Right atrium auricular region (tissue), 2 donors: ENCODE measurements around the gene SCAND1. TPM values are rescaled to one million over a fixed set of nuclear protein-coding genes. Genes with fewer than 3 reads are reported as not detected.

Experiments
- DNase-seq: peaks from one replicate; pipeline ENCODE4 v3.0.0-alpha.2; 2019; ENCODE audit warnings: low spot score
- H3K27ac ChIP-seq, 2 donors: fragments of 200-600 bp; sonication (generic); 1 replicate in 1 of 2; 2 replicates in 1 of 2; pipeline ENCODE4 v1.5.1; 2016 to 2019
- H3K27me3 ChIP-seq, 2 donors: fragments of 200-600 bp; sonication (generic); one replicate each; pipeline versions ENCODE4 v1.5.1 to v1.6.0; 2017 to 2019
- H3K36me3 ChIP-seq: fragments of 200-600 bp; sonication (generic); one replicate; pipeline ENCODE4 v1.5.1; 2016
- H3K4me1 ChIP-seq, 2 donors: fragments of 200-600 bp; sonication (generic); one replicate each; pipeline versions ENCODE4 v1.5.1 to v1.6.0; 2017 to 2019
- H3K4me3 ChIP-seq, 2 donors: fragments of 200-600 bp; sonication (generic); 1 replicate in 1 of 2; 2 replicates in 1 of 2; pipeline ENCODE4 v1.5.1; 2017 to 2019; ENCODE audit warnings: mild to moderate bottlenecking in 1 of 2, moderate library complexity in 1 of 2
- H3K9me3 ChIP-seq, 2 donors: fragments of 200-600 bp; sonication (generic); one replicate each; pipeline ENCODE4 v1.5.1; 2019
- total RNA-seq, 2 donors: library from RNA; depleted of rRNA; stranded (reverse); fragments of >200 nt; gene quantifications; one replicate each; pipeline ENCODE4 v1.1.0, GENCODE V29; 2016
- TF ChIP-seq, protein P1 (sequence below), 2 donors: fragments of 200-600 bp; sonication (generic); IDR thresholded peaks; one replicate each; pipeline ENCODE4 v1.5.1; 2019; ENCODE audit warnings: antibody characterized with exemption in 2 of 2

The SCAND1 gene
- total RNA-seq, 2 donors from 2014 or later, result 64.0 to 91.2 TPM

DNA sequence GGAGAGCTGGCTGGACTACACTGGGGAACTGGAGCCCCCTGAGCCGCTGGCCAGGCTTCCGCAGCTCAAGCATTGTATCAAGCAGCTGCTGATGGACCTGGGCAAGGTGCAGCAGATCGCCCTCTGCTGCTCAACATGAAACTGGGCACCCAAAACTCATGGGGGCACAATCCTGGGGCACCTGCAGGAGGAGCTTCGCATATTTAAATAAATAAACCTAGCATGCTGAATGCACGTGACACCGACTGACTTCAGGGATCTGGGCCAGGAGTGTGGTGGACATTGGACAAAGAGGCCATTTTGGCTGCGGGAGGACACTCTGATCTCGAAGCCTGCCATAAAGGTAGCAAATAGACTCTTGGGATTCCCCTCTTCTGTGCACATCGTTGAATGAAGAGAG is 6.8 kb downstream of the SCAND1 start:
- no peak for DNase-seq
- H3K9me3 ChIP-seq, result no peaks in the 10 kb centered on the region
- H3K36me3 ChIP-seq, result no peaks in the 10 kb centered on the region
- H3K4me1 ChIP-seq, result peaks cover 0 to 6% of the 10 kb centered on the region in 2 donors
- no peaks in the 10 kb centered on the region for H3K27me3 ChIP-seq
- H3K4me3 ChIP-seq, result no peak overlapping the region
- TF ChIP-seq, protein P1, sequence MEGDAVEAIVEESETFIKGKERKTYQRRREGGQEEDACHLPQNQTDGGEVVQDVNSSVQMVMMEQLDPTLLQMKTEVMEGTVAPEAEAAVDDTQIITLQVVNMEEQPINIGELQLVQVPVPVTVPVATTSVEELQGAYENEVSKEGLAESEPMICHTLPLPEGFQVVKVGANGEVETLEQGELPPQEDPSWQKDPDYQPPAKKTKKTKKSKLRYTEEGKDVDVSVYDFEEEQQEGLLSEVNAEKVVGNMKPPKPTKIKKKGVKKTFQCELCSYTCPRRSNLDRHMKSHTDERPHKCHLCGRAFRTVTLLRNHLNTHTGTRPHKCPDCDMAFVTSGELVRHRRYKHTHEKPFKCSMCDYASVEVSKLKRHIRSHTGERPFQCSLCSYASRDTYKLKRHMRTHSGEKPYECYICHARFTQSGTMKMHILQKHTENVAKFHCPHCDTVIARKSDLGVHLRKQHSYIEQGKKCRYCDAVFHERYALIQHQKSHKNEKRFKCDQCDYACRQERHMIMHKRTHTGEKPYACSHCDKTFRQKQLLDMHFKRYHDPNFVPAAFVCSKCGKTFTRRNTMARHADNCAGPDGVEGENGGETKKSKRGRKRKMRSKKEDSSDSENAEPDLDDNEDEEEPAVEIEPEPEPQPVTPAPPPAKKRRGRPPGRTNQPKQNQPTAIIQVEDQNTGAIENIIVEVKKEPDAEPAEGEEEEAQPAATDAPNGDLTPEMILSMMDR (IDR thresholded peaks at IDR 0.05), result peak in 1 of 2 donors; percentile 27
- H3K27ac ChIP-seq, result no peak overlapping the region

DNA sequence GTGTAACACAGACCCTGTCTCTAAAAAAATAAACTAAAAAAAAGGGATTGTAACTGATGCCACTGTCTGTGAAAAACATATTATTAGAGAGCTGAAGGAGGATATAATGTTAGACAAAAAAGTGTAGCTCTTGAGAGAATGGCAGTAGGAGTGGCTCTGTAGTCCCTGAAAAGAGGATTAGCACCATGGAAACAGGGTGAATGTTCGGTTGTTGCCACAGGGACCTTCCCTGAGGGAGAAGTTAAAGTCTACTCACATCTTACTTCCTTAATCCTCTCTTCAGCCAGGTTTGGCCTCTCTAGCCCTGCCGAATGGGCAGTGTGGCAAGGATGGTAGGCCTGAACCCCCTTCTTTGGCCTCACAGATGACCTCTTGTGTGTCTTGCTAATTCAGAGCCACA is 12.1 kb downstream of the SCAND1 start:
- H3K27me3 ChIP-seq, result no peaks in the 10 kb centered on the region
- no peaks in the 10 kb centered on the region for H3K9me3 ChIP-seq
- no peaks in the 10 kb centered on the region for H3K4me1 ChIP-seq
- no peak overlapping the region for H3K27ac ChIP-seq
- peaks cover 40% of the 10 kb centered on the region for H3K36me3 ChIP-seq
- TF ChIP-seq, protein P1 (IDR thresholded peaks at IDR 0.05), result no peak
- DNase-seq, result no peak
- H3K4me3 ChIP-seq, result no peak overlapping the region

DNA sequence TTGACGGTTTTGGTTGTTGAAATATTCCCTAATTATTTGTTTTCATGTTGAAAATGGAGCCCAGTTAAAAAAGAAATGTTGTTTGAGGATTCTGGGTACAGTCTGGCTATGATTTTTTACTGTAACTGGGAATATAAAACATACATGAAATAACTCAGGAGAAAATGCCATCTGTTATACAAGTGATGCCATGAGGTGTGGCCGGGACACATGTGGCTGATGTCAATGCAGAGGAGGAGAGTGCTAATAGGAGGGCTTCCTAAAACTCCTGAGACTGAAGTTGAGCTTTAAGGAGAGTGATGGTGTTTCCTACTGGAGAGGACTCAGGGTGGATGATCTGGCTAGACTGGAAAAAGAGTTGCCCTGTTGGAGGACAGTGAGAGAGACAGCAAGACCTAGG is 12.7 kb downstream of the SCAND1 start:
- no peak overlapping the region for H3K4me3 ChIP-seq
- peaks cover 43% of the 10 kb centered on the region for H3K36me3 ChIP-seq
- no peak for DNase-seq
- H3K9me3 ChIP-seq, result no peaks in the 10 kb centered on the region
- H3K4me1 ChIP-seq, result no peaks in the 10 kb centered on the region
- TF ChIP-seq, protein P1 (IDR thresholded peaks at IDR 0.05), result no peak
- no peak overlapping the region for H3K27ac ChIP-seq
- H3K27me3 ChIP-seq, result no peaks in the 10 kb centered on the region

DNA sequence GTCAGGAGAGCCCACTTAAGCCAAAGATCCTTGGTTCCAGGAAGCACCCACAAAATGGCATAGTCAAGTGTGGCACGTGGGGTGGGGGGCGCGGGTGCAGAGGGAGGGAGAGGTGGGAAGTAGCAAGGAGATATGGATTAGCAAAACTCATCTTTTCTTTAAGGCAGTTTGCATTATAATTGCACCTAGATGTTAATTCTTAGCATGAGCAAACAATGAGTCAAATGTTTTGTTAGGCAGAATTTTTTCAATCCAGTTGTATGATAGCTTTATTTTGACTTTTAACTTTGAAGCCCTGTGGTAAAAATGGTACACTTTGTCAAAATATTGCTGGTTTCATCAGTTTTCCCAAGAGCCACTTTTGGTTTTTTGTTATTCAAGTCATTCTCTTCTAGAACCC is 15.0 kb downstream of the SCAND1 start:
- Histone ChIP-seq H3K4me1 (no peaks in the 10 kb centered on the region), H3K36me3 (peaks cover 51% of the 10 kb centered on the region), H3K4me3 (no peak overlapping the region), H3K27me3 (no peaks in the 10 kb centered on the region), H3K27ac (no peak overlapping the region), H3K9me3 (no peaks in the 10 kb centered on the region)
- TF ChIP-seq, protein P1 (IDR thresholded peaks at IDR 0.05), result no peak
- DNase-seq, result no peak

DNA sequence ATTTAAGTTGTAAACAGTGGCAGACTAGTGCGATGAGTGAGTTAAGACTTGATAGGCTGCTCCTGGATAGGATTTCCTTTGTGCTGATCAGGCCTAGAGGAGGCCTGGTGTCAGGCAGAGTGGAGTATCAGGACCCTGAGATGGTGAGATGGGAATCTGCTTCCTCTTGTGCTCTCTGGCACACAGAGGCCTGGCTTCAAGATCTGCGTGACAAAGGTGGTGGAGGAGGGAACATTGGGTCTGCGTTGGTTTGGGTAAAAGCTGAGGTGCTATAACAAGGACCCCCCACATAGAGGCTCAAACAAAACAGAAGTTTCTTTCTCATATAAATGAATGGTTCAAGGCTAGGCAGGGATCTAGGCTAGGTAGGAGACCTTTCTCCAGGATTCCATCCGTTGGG is 20.3 kb downstream of the SCAND1 start:
- H3K36me3 ChIP-seq, result peaks cover 52% of the 10 kb centered on the region
- H3K9me3 ChIP-seq, result no peaks in the 10 kb centered on the region
- no peak overlapping the region for H3K27ac ChIP-seq
- no peaks in the 10 kb centered on the region for H3K27me3 ChIP-seq
- TF ChIP-seq, protein P1 (IDR thresholded peaks at IDR 0.05), result no peak
- H3K4me1 ChIP-seq, result no peaks in the 10 kb centered on the region
- no peak for DNase-seq
- H3K4me3 ChIP-seq, result no peak overlapping the region

DNA sequence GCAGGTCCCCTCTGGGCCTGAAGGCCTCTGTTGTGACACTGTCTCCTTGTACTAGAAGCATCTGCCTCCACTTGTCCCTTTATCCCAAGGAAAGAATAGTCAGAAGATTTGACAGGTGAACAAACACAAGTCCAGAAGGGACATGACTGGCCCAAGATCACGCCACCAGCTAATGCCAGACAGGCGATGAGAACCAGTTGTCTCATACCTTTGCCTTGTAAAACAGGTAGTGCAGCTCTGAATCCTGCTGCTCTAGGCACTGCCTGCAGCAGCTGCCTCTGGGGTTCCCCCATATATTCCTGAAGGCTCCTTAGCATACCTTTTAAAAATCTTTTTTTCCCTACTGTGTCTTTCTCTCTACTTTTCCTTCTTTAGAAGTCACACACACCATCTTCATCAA is 25.0 kb downstream of the SCAND1 start:
- no peak for DNase-seq
- Histone ChIP-seq H3K4me3 (no peak overlapping the region), H3K36me3 (peaks cover 46% of the 10 kb centered on the region), H3K27ac (no peak overlapping the region), H3K4me1 (no peaks in the 10 kb centered on the region), H3K9me3 (no peaks in the 10 kb centered on the region), H3K27me3 (no peaks in the 10 kb centered on the region)
- TF ChIP-seq, protein P1 (IDR thresholded peaks at IDR 0.05), result no peak
